ENCODE measurements around the gene MAGI2.
"Not testable (repeated sequence)": the region's sequence is repeated elsewhere in the genome, so short reads cannot be mapped to it uniquely, and the experiment has no call there.

Gene MAGI2

DNA sequence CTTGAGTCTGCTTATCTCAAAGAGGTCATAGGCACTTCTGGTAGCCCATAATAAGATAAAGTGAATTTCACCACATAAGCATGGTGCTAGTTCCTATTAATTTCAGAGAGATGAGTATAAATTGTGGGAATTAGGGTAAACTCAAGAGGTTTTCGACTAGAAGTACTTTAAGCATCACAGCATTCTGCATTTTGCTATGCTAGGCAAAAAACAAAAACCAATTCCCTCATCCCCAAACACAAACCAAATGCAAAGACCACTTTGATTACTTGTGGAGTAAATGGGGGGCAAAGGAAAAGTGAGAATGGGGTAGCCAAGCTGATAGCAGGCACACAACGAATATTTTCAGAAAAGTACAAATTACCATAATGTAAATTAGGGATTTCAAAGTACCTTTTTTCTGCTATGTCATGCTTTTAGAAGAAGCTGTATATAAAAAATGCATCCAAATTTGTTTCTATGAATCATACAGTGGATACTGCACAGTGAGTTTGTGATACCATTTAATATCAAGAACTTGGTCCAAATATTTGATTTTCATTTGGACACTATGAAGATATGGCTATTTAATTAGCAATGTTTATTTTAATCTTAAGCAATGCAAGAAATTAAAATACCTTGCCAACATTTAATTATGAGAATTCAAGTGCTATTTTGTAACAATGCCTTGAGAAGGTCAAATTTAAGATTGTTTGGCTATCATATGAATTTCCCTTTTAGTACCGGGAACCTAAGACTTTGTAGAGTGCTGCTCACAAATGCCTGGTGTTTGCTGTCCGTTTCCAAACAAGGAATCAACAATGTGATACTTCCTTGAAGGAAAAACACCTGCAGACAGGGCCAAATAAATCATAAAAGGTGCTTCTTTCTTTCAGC is 1199.4 kb downstream of the MAGI2 start:
- TF ChIP-seq, protein P1, sequence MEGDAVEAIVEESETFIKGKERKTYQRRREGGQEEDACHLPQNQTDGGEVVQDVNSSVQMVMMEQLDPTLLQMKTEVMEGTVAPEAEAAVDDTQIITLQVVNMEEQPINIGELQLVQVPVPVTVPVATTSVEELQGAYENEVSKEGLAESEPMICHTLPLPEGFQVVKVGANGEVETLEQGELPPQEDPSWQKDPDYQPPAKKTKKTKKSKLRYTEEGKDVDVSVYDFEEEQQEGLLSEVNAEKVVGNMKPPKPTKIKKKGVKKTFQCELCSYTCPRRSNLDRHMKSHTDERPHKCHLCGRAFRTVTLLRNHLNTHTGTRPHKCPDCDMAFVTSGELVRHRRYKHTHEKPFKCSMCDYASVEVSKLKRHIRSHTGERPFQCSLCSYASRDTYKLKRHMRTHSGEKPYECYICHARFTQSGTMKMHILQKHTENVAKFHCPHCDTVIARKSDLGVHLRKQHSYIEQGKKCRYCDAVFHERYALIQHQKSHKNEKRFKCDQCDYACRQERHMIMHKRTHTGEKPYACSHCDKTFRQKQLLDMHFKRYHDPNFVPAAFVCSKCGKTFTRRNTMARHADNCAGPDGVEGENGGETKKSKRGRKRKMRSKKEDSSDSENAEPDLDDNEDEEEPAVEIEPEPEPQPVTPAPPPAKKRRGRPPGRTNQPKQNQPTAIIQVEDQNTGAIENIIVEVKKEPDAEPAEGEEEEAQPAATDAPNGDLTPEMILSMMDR (IDR thresholded peaks at IDR 0.05; ENCODE audit: low read depth, low read length, missing control alignments): no peak
- H3K36me3 ChIP-seq (replicated peaks): no peaks in the 10 kb centered on the region
- no peak overlapping the region for H3K4me3 ChIP-seq (ENCODE audit: low read depth, low read length)
- H3K27ac ChIP-seq: no peak overlapping the region
- in situ Hi-C loops (cut with HindIII; ENCODE audit: low pct_ligation_motif_present, low sequenced_read_pairs): no loop called here
- no peak for DNase-seq
- H3K27me3 ChIP-seq (replicated peaks): no peaks in the 10 kb centered on the region

DNA sequence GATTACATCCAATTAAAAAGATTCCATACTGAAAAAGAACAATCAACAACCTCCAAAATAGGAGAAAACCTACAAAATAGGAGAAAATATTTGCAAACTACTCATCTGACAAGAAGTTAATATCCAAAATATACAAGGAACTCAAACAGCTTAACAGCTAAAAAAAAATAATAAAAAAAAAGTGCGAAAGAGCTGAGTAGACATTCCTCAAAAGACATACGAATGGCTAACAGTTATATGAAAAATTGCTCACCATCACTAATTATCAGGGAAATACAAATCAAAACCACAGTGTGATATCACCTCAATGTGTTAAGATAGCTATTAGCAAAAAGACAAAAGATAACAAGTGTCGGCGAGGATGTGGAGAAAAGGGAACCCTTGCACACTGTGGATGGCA is 1204.6 kb downstream of the MAGI2 start:
- Histone ChIP-seq H3K27ac (no peak overlapping the region), H3K27me3 (replicated peaks) (no peaks in the 10 kb centered on the region), H3K36me3 (replicated peaks) (no peaks in the 10 kb centered on the region), H3K4me3 (ENCODE audit: low read depth, low read length) (no peak overlapping the region)
- in situ Hi-C loops (cut with HindIII; ENCODE audit: low pct_ligation_motif_present, low sequenced_read_pairs): no loop called here
- DNase-seq: no peak
- TF ChIP-seq, protein P1 (IDR thresholded peaks at IDR 0.05; ENCODE audit: low read depth, low read length, missing control alignments): no peak

DNA sequence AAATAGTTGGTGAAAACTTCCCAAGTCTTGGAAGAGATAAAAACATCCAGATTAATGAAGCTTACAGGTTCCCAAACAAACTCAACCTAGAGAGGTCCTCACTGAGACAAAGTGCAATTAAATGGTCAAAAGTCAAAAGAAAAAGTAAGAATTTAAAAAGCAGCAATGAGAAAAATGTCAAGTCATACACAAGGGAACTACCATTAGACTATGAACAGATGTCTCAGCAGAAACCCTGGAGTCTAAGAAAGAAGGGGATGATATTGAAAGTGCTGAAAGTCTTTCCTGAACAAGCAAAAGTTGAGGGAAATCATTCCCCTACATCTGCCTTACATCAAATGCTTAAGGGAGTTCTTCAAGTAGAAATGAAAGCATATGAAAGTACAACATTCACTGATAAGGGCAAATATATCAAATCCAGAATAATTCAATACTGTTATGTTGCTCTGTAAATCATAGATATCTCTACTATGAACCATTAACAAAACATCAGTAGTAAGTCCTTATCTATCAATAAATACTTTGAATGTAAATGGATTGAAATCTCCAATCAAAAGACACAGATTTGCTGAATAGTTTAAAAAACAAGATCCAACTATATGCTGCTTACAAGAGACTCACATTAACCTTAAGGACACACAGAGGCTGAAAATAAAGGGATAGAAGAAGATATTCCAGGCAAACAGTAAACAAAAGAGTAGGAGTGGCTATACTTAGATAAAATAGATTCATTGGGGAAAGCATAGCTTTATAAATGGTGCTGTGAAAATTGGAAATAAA is 1205.4 kb downstream of the MAGI2 start:
- in situ Hi-C loops (cut with HindIII; ENCODE audit: low pct_ligation_motif_present, low sequenced_read_pairs): no loop called here

DNA sequence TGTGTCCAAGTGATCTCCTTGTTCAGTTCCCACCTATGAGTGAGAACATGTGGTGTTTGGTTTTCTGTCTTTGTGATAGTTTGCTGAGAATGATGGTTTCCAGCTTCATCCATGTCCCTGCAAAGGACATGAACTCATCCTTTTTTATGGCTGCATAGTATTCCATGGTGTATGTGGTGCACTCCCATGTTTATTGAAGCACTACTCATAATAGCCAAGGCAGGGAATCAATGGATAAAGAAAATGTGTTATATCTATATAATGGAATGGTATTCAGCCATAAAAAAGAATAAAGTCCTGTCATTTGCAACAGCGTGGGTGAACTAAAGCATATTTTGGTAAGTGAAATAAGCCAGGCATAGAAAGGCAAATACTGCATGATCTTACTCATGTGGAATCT is 1213.3 kb downstream of the MAGI2 start:
- in situ Hi-C loops (cut with HindIII; ENCODE audit: low pct_ligation_motif_present, low sequenced_read_pairs); H3K27ac ChIP-seq; H3K36me3 ChIP-seq (replicated peaks): not testable (repeated sequence)

More for the DNA sequence above, 1205.4 kb downstream of the MAGI2 start:
- DNase-seq: no peak
- Histone ChIP-seq H3K4me3 (ENCODE audit: low read depth, low read length) (no peak overlapping the region), H3K27me3 (replicated peaks) (no peaks in the 10 kb centered on the region), H3K36me3 (replicated peaks) (no peaks in the 10 kb centered on the region), H3K27ac (no peak overlapping the region)
- TF ChIP-seq, protein P1 (IDR thresholded peaks at IDR 0.05; ENCODE audit: low read depth, low read length, missing control alignments): no peak

DNA sequence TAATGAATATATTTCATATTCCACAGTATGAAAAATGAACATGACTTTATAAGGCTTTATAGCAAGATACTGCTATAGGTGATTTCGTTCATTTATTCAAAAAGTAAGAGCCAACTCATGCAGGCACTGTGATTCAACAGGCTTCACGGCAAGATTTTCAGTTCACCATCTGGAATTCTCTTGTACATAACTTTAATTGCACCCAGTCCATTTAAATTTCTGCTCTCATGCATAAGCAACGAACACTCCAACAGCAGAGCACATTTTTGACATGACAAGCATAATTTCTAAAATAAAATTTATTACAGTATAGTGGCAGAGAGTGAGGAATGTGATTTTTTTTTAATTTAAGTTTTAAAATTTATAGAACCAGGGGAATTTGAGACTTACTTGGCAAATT is 1218.8 kb downstream of the MAGI2 start:
- Histone ChIP-seq H3K36me3 (replicated peaks) (no peaks in the 10 kb centered on the region), H3K4me3 (ENCODE audit: low read depth, low read length) (no peak overlapping the region), H3K27me3 (replicated peaks) (no peaks in the 10 kb centered on the region), H3K27ac (no peak overlapping the region)
- in situ Hi-C loops (cut with HindIII; ENCODE audit: low pct_ligation_motif_present, low sequenced_read_pairs): no loop called here
- DNase-seq: no peak
- TF ChIP-seq, protein P1 (IDR thresholded peaks at IDR 0.05; ENCODE audit: low read depth, low read length, missing control alignments): no peak

More for the DNA sequence above, 1213.3 kb downstream of the MAGI2 start:
- not testable (repeated sequence) for H3K4me3 ChIP-seq (ENCODE audit: low read depth, low read length); DNase-seq; H3K27me3 ChIP-seq (replicated peaks)

DNA sequence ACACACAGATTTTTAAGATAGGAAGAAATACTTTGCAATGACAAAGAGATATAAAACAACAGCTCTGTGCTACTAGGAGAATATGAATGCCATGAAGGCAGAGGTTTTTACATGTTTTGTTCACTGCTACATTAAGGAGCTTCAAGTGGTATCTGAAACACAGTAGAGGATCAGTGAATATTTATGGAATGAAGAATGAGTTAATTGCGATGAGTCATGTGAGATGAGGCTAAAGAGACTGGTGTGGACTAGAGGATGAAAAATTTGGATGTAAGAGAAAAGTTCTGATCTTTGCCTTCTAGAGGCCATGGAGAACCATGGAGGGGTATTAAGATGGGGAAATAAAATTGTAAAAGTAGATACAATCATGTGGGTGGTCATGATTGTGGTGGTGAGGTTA is 1220.7 kb downstream of the MAGI2 start:
- Histone ChIP-seq H3K36me3 (replicated peaks) (no peaks in the 10 kb centered on the region), H3K4me3 (ENCODE audit: low read depth, low read length) (no peak overlapping the region), H3K27me3 (replicated peaks) (no peaks in the 10 kb centered on the region), H3K27ac (no peak overlapping the region)
- TF ChIP-seq, protein P1 (IDR thresholded peaks at IDR 0.05; ENCODE audit: low read depth, low read length, missing control alignments): no peak
- in situ Hi-C loops (cut with HindIII; ENCODE audit: low pct_ligation_motif_present, low sequenced_read_pairs): no loop called here
- DNase-seq: no peak
